ENCODE measurements around the gene SLC12A1. TPM values are rescaled to one million over a fixed set of nuclear protein-coding genes. Genes with fewer than 3 reads are reported as not detected.

The SLC12A1 gene
- polyA plus RNA-seq, 2 of the 4 experiments (the other 2 are of a cell fraction): not detected

GRCh38 chr15:48317221-48317620, 111.1 kb downstream of the SLC12A1 start:
- Histone ChIP-seq H3K4me3 (no peak overlapping the region), H3K4me2 (no peak overlapping the region), H3K27ac (no peak overlapping the region), H3K9me3 (no peaks in the 10 kb centered on the region), H3K4me1 (no peaks in the 10 kb centered on the region)
- DNase-seq (ENCODE audit: low read depth in 1 of 2, low spot score in 1 of 2): no peak
- no peak for TF ChIP-seq HEYL (CRISPR knock-in tag; IDR thresholded peaks at IDR 0.05)
- TF ChIP-seq CBX8 (IDR thresholded peaks at IDR 0.05): no peak
- no peak for TF ChIP-seq MAFK (IDR thresholded peaks at IDR 0.05; ENCODE audit: partially characterized antibody)
- TF ChIP-seq SMC3 (IDR thresholded peaks at IDR 0.05): no peak
- no peak for TF ChIP-seq BHLHE40 (IDR thresholded peaks at IDR 0.05; ENCODE audit: low read depth, low read length)
- no peak for TF ChIP-seq CTCF (IDR thresholded peaks at IDR 0.05)
- TF ChIP-seq CHD2 (IDR thresholded peaks at IDR 0.05; ENCODE audit: low read length, partially characterized antibody): no peak
- TF ChIP-seq EHF (CRISPR knock-in tag; IDR thresholded peaks at IDR 0.05): no peak
- TF ChIP-seq TFCP2L1 (CRISPR knock-in tag; IDR thresholded peaks at IDR 0.05): no peak
- TF ChIP-seq SREBF2 (IDR thresholded peaks at IDR 0.05): no peak
- TF ChIP-seq MAX (IDR thresholded peaks at IDR 0.05): no peak
- no peak for TF ChIP-seq RNF2 (IDR thresholded peaks at IDR 0.05; ENCODE audit: borderline replicate concordance, low read depth)
- no peak for TF ChIP-seq NPAS2 (CRISPR knock-in tag; IDR thresholded peaks at IDR 0.05; ENCODE audit: borderline replicate concordance)
- TF ChIP-seq MAZ (IDR thresholded peaks at IDR 0.05; ENCODE audit: borderline replicate concordance, low read depth, low read length): no peak
- TF ChIP-seq CEBPB (IDR thresholded peaks at IDR 0.05): no peak
- TF ChIP-seq HOXA7 (CRISPR knock-in tag; IDR thresholded peaks at IDR 0.05): no peak
- TF ChIP-seq FOXS1 (CRISPR knock-in tag; IDR thresholded peaks at IDR 0.05): no peak
- no peak for TF ChIP-seq TP53 (CRISPR knock-in tag; IDR thresholded peaks at IDR 0.05)
- TF ChIP-seq MYC (IDR thresholded peaks at IDR 0.05; ENCODE audit: borderline replicate concordance, low read length): no peak
- no peak for TF ChIP-seq GATA3 (IDR thresholded peaks at IDR 0.05; ENCODE audit: borderline replicate concordance)
- ATAC-seq: no peak
- no peak for FAIRE-seq
- ChIA-PET CTCF (no interaction called here), POLR2A (no interaction called here)
- 46% methylated on average over 2 of the region's 2 CpGs for WGBS (ENCODE audit: missing lambda C conversion rate)

- Histone ChIP-seq H3K4me2 (no peak overlapping the region), H3K27ac (no peak overlapping the region), H3K4me3 (no peak overlapping the region), H3K4me1 (no peaks in the 10 kb centered on the region), H3K9me3 (no peaks in the 10 kb centered on the region)
- WGBS (ENCODE audit: missing lambda C conversion rate): 16% methylated on average over 6 of the region's 6 CpGs
- ChIA-PET CTCF (no interaction called here), POLR2A (no interaction called here)
- TF ChIP-seq RNF2 (IDR thresholded peaks at IDR 0.05; ENCODE audit: borderline replicate concordance, low read depth) (no peak), SMC3 (IDR thresholded peaks at IDR 0.05) (no peak), MAX (IDR thresholded peaks at IDR 0.05) (no peak), SREBF2 (IDR thresholded peaks at IDR 0.05) (no peak), ATOH8 (CRISPR knock-in tag; IDR thresholded peaks at IDR 0.05; ENCODE audit: low read depth) (no peak), EP300 (IDR thresholded peaks at IDR 0.05) (no peak), TP53 (CRISPR knock-in tag; IDR thresholded peaks at IDR 0.05) (no peak), ZNF302 (CRISPR knock-in tag; IDR thresholded peaks at IDR 0.05) (no peak), ZSCAN20 (CRISPR knock-in tag; IDR thresholded peaks at IDR 0.05) (no peak), TFCP2L1 (CRISPR knock-in tag; IDR thresholded peaks at IDR 0.05) (no peak), CEBPB (IDR thresholded peaks at IDR 0.05) (no peak), HMGXB4 (CRISPR knock-in tag; IDR thresholded peaks at IDR 0.05; ENCODE audit: borderline replicate concordance) (no peak), EHMT2 (IDR thresholded peaks at IDR 0.05; ENCODE audit: low read depth) (no peak), EHF (CRISPR knock-in tag; IDR thresholded peaks at IDR 0.05) (no peak), HOXA7 (CRISPR knock-in tag; IDR thresholded peaks at IDR 0.05) (no peak), JUNB (IDR thresholded peaks at IDR 0.05) (no peak)
- no peak for FAIRE-seq
- no peak for ATAC-seq
- no peak for DNase-seq (ENCODE audit: low read depth in 1 of 2, low spot score in 1 of 2)
Measured at GRCh38 chr15:48318131-48318530, 112.0 kb downstream of the SLC12A1 start.
